ENCODE results near the gene CDC73. TPM values are rescaled to one million over a fixed set of nuclear protein-coding genes. Genes with fewer than 3 reads are reported as not detected.

CDC73 gene
- total RNA-seq, 1 experiment from 2014 or later, result 10.0 TPM

DNA sequence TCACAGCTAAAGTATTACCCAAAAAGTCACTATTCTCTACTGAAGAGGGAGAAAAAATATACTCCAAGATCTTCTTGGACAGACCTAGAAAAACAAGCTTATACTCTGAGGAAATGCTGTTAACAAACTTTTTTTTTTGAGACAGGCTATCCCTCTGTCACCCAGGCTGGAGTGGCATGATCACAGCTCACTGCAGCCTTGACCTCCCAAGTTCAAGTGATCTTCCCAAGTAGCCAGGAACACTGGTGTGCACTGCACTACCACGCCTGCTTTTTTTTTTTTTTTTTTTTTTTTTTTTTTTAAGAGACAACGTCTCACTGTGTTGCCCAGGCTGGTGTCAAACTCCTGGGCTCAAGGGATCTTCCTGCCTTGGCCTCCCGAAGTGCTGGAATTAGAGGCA, 33.9 kb upstream of the CDC73 start:
- Histone ChIP-seq H3K9me2 (replicated peaks; ENCODE audit: low read length) (no peaks in the 10 kb centered on the region), H3K9me3 (ENCODE audit: low read length) (no peaks in the 10 kb centered on the region), H3K4me3 (ENCODE audit: low read length) (no peak overlapping the region), H3K27ac (ENCODE audit: low read length) (no peak overlapping the region), H3K9ac (ENCODE audit: low read length) (no peak overlapping the region), H2AFZ (ENCODE audit: low read length) (no peak overlapping the region), H4K20me1 (ENCODE audit: low read length) (no peaks in the 10 kb centered on the region), H3K27me3 (ENCODE audit: low read length) (no peaks in the 10 kb centered on the region), H3K4me2 (ENCODE audit: low read length) (no peak overlapping the region), H3F3A (ENCODE audit: low read length, unreplicated experiment) (no peaks in the 10 kb centered on the region), H3K4me1 (ENCODE audit: insufficient read depth, low read length) (no peaks in the 10 kb centered on the region), H3K36me3 (ENCODE audit: low read depth, low read length) (peaks cover 17% of the 10 kb centered on the region; the same call in 1 of the 2 replicates), H3K79me2 (ENCODE audit: low read length) (no peaks in the 10 kb centered on the region)
- no peak for TF ChIP-seq EZH2 (IDR thresholded peaks at IDR 0.05; ENCODE audit: low read length, unreplicated experiment)
- no peak for TF ChIP-seq CTCF (conservative IDR thresholded peaks at IDR 0.05; ENCODE audit: low read depth, low read length)
- TF ChIP-seq EZH2phosphoT487 (IDR thresholded peaks at IDR 0.05; ENCODE audit: borderline replicate concordance, low read length), result no peak
- intact Hi-C loops (cut with micrococcal nuclease), result no loop called here
- no peak for DNase-seq
- ATAC-seq, result no peak
- no TSS peak for BruUV-seq (replicated peaks)
- ChIA-PET POLR2A (ENCODE audit: unreplicated experiment) (no interaction called here), CTCF (no interaction called here)

- no TSS peak for BruUV-seq (replicated peaks)
- Histone ChIP-seq H3K9me2 (replicated peaks; ENCODE audit: low read length) (no peaks in the 10 kb centered on the region), H3K9ac (ENCODE audit: low read length) (no peak overlapping the region), H3K4me2 (ENCODE audit: low read length) (no peak overlapping the region), H3K9me3 (ENCODE audit: low read length) (no peaks in the 10 kb centered on the region), H3K27me3 (ENCODE audit: low read length) (no peaks in the 10 kb centered on the region), H3K4me3 (ENCODE audit: low read length) (no peak overlapping the region), H2AFZ (ENCODE audit: low read length) (no peak overlapping the region), H3K27ac (ENCODE audit: low read length) (no peak overlapping the region), H3K79me2 (ENCODE audit: low read length) (no peaks in the 10 kb centered on the region), H3K36me3 (ENCODE audit: low read depth, low read length) (peaks cover 5% of the 10 kb centered on the region; the same call in 1 of the 2 replicates), H3K4me1 (ENCODE audit: insufficient read depth, low read length) (no peaks in the 10 kb centered on the region), H3F3A (ENCODE audit: low read length, unreplicated experiment) (no peaks in the 10 kb centered on the region), H4K20me1 (ENCODE audit: low read length) (no peaks in the 10 kb centered on the region)
- CTCF ChIA-PET, result no interaction called here
- POLR2A ChIA-PET (ENCODE audit: unreplicated experiment), result no interaction called here
- intact Hi-C loops (cut with micrococcal nuclease), result no loop called here
- ATAC-seq (no peak), DNase-seq (no peak)
- no peak for TF ChIP-seq EZH2 (IDR thresholded peaks at IDR 0.05; ENCODE audit: low read length, unreplicated experiment)
- no peak for TF ChIP-seq EZH2phosphoT487 (IDR thresholded peaks at IDR 0.05; ENCODE audit: borderline replicate concordance, low read length)
- no peak for TF ChIP-seq CTCF (conservative IDR thresholded peaks at IDR 0.05; ENCODE audit: low read depth, low read length)
Measured at GRCh38 chr1:193090865-193091264, 31.0 kb upstream of the CDC73 start.

DNA sequence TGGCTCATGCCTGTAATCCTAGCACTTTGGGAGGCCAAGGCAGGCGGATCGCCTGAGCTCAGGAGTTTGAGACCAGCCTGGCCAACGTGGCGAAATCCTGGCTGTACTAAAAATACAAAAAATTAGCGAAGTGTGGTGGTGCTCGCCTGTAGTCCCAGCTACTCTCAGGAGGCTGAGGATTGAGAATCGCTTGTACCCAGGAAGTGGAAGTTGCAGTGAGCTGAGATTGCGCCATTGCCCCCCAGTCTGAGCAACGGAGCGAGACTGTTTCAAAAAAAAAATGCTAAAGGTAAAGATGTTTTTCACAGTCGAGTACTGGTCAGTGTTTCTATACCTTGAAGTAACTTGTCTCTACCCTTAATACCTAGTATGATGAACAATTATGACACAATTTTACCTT, 27.7 kb upstream of the CDC73 start:
- no peak for ATAC-seq
- BruUV-seq (replicated peaks), result no TSS peak
- no peaks in the 10 kb centered on the region for H3F3A ChIP-seq (ENCODE audit: low read length, unreplicated experiment)
- peaks cover 16% of the 10 kb centered on the region; the same call in 1 of the 2 replicates for H3K36me3 ChIP-seq (ENCODE audit: low read depth, low read length)
- H3K79me2 ChIP-seq (ENCODE audit: low read length), result no peaks in the 10 kb centered on the region
- no peak overlapping the region for H3K27ac ChIP-seq (ENCODE audit: low read length)
- ChIA-PET CTCF (no interaction called here), POLR2A (ENCODE audit: unreplicated experiment) (no interaction called here)
- TF ChIP-seq EZH2phosphoT487 (IDR thresholded peaks at IDR 0.05; ENCODE audit: borderline replicate concordance, low read length), result no peak
- no peak for TF ChIP-seq CTCF (conservative IDR thresholded peaks at IDR 0.05; ENCODE audit: low read depth, low read length)
- no peak for TF ChIP-seq EZH2 (IDR thresholded peaks at IDR 0.05; ENCODE audit: low read length, unreplicated experiment)
- no peak overlapping the region for H3K4me3 ChIP-seq (ENCODE audit: low read length)
- H3K4me1 ChIP-seq (ENCODE audit: insufficient read depth, low read length), result no peaks in the 10 kb centered on the region
- no peaks in the 10 kb centered on the region for H3K9me3 ChIP-seq (ENCODE audit: low read length)
- H2AFZ ChIP-seq (ENCODE audit: low read length), result no peak overlapping the region
- H4K20me1 ChIP-seq (ENCODE audit: low read length), result no peaks in the 10 kb centered on the region
- H3K27me3 ChIP-seq (ENCODE audit: low read length), result no peaks in the 10 kb centered on the region
- DNase-seq, result no peak
- no peak overlapping the region for H3K9ac ChIP-seq (ENCODE audit: low read length)
- intact Hi-C loops (cut with micrococcal nuclease), result no loop called here
- H3K4me2 ChIP-seq (ENCODE audit: low read length), result no peak overlapping the region
- H3K9me2 ChIP-seq (replicated peaks; ENCODE audit: low read length), result no peaks in the 10 kb centered on the region

Data from PC-3 (cell line).